Mucosa of descending colon (tissue), 3 donors: Measurements from ENCODE around the gene TTLL12. TPM values are rescaled to one million over a fixed set of nuclear protein-coding genes. Genes with fewer than 3 reads are reported as not detected.

Experiments
- ATAC-seq: fragments of 200-7000 bp; cut with Tn5 transposase; one replicate; pipeline ENCODE4 v1.9.1; 2020; ENCODE audit warnings: mild to moderate bottlenecking, moderate library complexity
- DNase-seq, 3 donors: peaks; one replicate each; pipeline ENCODE4 v3.0.0-alpha.2; 2020
- H3K36me3 ChIP-seq: fragments of 200-600 bp; one replicate; pipeline ENCODE4 v1.8.0; 2021; ENCODE audit warnings: low read depth, mild to moderate bottlenecking
- H3K4me1 ChIP-seq: fragments of 200-600 bp; one replicate; pipeline ENCODE4 v1.8.0; 2021; ENCODE audit warnings: low read depth, mild to moderate bottlenecking
- H3K4me3 ChIP-seq: fragments of 200-600 bp; one replicate; pipeline ENCODE4 v1.8.0; 2021; ENCODE audit warnings: mild to moderate bottlenecking
- H3K9me3 ChIP-seq: fragments of 200-600 bp; one replicate; pipeline ENCODE4 v1.8.0; 2021; ENCODE audit warnings: mild to moderate bottlenecking
- intact Hi-C, 2 donors: fragments of 100-400 bp; cut with DNase I in 1 of 2; cut with micrococcal nuclease in 1 of 2; formaldehyde crosslinking; loops; one replicate each; pipeline versions ENCODE4 v1.11.0 to v1.11.1; 2022; cut with DNase I, micrococcal nuclease
- total RNA-seq, 3 donors: library from RNA; stranded (reverse); fragmentation: NEBNext Ultra II Directional in 2 of 3; extraction: Animal tissue kit (Norgen Biotek cat#: 25700) in 2 of 3; gene quantifications; one replicate each; pipeline versions ENCODE4 v1.2.1 to v1.2.4, GENCODE V29; 2021 to 2023
- TF ChIP-seq, protein P1 (sequence below): fragments of 200-600 bp; IDR thresholded peaks from one replicate; pipeline ENCODE4 v1.8.0; 2022; ENCODE audit warnings: antibody characterized with exemption, mild to moderate bottlenecking
- donor health status: DM: no; HTN: no; CAD: no; lungs with moderate emphysema.
- donor health status: DM: no; HTN: no; CAD: no.
- donor health status: DM: no; HTN: yes; CAD: no.

TTLL12 gene
- total RNA-seq, 3 donors from 2014 or later = 47.6 to 95.2 (median 90.1) TPM

DNA sequence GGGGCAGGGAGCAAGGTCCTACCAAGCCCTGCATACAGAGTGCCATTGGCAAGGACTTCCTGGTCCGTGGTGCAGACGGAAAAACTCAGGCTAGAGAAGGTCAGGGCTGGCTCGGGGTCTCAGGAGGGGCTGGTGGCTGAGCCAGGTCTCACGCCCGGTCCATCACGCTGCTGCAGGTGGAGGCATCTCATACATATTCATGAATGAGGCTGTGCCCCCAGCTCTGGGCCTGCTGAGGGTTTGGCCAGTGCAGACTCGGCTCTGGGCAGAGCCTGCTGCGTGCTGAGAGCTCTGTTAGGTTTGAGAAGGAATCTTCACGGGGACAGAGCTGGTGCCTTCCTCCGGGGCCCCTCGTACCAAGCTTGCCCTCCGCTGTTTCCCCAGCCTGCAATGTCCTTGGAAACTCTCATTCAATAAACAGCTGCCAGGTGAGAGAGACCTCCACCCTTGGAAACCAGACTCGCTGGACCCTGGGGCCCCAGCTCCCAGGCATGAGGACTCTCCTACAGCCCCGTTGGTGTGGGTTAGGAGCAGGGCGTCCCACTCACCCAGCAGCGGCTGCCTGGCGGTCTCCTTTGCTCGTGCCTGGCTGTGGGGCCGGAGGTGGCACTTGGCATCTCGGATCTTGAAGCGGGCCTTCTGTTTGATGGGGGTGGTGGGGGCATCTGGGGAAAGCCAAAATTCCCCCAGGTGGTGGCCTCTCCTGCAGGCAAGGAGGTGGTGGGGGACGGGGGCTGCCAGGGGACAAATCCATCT is 33.9 kb upstream of the TTLL12 start:
- Histone ChIP-seq H3K9me3 (no peaks in the 10 kb centered on the region), H3K4me3 (no peak overlapping the region), H3K36me3 (no peaks in the 10 kb centered on the region), H3K4me1 (no peaks in the 10 kb centered on the region)
- TF ChIP-seq, protein P1, sequence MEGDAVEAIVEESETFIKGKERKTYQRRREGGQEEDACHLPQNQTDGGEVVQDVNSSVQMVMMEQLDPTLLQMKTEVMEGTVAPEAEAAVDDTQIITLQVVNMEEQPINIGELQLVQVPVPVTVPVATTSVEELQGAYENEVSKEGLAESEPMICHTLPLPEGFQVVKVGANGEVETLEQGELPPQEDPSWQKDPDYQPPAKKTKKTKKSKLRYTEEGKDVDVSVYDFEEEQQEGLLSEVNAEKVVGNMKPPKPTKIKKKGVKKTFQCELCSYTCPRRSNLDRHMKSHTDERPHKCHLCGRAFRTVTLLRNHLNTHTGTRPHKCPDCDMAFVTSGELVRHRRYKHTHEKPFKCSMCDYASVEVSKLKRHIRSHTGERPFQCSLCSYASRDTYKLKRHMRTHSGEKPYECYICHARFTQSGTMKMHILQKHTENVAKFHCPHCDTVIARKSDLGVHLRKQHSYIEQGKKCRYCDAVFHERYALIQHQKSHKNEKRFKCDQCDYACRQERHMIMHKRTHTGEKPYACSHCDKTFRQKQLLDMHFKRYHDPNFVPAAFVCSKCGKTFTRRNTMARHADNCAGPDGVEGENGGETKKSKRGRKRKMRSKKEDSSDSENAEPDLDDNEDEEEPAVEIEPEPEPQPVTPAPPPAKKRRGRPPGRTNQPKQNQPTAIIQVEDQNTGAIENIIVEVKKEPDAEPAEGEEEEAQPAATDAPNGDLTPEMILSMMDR = no peak
- intact Hi-C loops = no loop called here
- no peak for ATAC-seq
- no peak for DNase-seq

GRCh38 chr22:43218786-43219185 is 31.9 kb upstream of the TTLL12 start:
- intact Hi-C loops = no loop called here
- Histone ChIP-seq H3K36me3 (no peaks in the 10 kb centered on the region), H3K4me1 (no peaks in the 10 kb centered on the region), H3K4me3 (no peak overlapping the region), H3K9me3 (no peaks in the 10 kb centered on the region)
- no peak for ATAC-seq
- DNase-seq = no peak
- TF ChIP-seq, protein P1 = no peak

DNA sequence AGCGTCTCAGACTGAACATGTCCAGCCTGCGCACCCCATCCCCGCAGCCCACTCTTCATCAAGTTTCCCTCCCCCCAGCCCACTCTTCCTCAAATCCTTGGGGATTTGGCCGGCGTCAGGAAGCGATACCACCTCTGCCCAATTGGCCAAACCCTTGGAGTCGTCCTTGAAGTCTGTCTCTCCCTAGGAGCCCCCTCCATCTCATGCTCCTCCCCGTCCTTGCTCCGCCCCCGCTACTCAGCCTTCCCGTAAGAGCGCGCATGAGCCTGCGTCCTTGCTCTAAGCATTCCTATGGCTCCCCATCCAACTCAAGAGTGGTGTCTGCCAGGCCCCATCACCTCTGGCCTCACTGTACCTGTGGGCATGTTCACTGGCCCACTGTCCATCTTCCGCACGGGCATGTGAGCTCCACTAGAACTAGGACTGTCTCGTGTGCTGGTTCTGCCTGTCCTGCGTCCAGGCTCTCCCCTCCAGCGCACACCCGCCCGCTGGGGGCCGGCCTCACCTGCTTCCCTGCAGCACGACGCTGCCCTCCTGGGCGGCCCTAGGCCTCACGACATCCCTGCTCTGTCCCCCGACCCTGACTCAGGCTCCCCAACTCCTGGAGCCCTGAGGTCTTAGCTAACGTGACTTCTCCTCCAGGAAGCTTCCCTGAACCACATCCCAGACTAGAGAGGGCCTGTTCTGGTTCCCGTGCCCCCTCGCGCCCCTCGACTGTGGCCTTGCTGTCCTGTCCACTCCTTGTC is 30.5 kb upstream of the TTLL12 start:
- Histone ChIP-seq H3K4me3 (no peak overlapping the region), H3K9me3 (no peaks in the 10 kb centered on the region), H3K36me3 (no peaks in the 10 kb centered on the region), H3K4me1 (no peaks in the 10 kb centered on the region)
- DNase-seq (no peak), ATAC-seq (no peak)
- TF ChIP-seq, protein P1 = no peak
- intact Hi-C loops = no loop called here

DNA sequence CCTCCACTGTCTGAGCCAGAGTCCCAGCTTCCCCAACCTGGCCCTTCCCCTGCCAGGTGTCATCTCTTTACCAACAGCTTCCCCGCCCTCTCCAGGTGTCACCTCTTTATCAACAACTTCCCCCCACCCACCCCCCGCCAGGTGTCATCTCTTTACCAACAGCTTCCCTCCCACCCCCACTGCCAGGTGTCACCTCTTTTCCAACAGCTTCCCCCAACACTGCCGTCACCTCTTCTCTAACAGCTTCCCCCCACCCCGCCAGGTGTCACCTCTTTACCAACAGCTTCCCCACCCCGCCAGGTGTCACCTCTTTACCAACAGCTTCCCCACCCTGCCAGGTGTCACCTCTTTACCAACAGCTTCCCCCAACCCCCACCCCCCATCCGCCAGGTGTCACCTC is 29.8 kb upstream of the TTLL12 start:
- TF ChIP-seq, protein P1 = no peak
- H3K9me3 ChIP-seq = no peaks in the 10 kb centered on the region
- no peak for DNase-seq
- H3K4me1 ChIP-seq = no peaks in the 10 kb centered on the region
- intact Hi-C loops = no loop called here
- no peak for ATAC-seq
- no peaks in the 10 kb centered on the region for H3K36me3 ChIP-seq
- no peak overlapping the region for H3K4me3 ChIP-seq

- no peak for ATAC-seq
- peak in 1 of 3 donors; percentile 29 for DNase-seq
- Histone ChIP-seq H3K9me3 (no peaks in the 10 kb centered on the region), H3K4me1 (no peaks in the 10 kb centered on the region), H3K4me3 (no peak overlapping the region), H3K36me3 (no peaks in the 10 kb centered on the region)
- intact Hi-C loops = no loop called here
- TF ChIP-seq, protein P1 = no peak
Observed at GRCh38 chr22:43213962-43214361, 27.0 kb upstream of the TTLL12 start.
